NCI-H748 treated with DMSO at 0.1 percent for 48 hours (cell line): ENCODE results near the gene CDR2.
"Not testable (repeated sequence)": the region's sequence is repeated elsewhere in the genome, so short reads cannot be mapped to it uniquely, and the experiment has no call there.

Experiments used
- DNase-seq: peaks from one replicate; lab custom pipeline; 2025; lab: John Stamatoyannopoulos, UW

CDR2 gene

DNA sequence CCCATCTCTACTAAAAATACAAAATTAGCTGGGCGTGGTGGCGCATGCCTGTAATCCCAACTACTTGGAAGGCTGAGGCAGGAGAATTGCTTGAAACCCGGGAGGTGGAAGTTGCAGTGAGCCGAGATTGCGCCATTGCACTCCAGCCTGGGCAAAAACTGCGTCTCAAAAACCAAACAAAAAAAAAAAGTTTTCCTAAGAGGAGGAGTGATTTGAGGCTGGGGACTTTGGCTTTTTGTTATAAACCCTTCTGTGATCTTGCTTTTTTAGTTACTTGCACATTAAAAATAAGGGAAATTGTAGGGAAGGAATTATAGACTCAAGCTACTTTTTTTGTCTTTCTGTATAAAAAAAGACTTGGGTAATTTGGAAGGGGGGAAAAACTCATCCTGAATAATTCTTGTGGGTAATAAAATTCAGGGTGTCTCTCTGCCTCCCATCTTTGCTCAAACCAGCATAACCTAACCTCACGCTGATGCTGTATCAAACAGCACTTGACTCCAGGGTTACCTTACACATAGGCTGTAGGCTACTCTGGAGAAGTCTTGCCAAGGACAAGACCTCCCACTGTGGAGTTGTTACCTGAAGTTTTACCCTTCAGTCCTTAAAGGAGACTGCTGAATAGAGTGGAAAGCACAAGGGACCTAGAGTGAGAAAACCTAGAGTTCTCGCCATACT is 1.7 kb upstream of the CDR2 start:
- no peak for DNase-seq

DNA sequence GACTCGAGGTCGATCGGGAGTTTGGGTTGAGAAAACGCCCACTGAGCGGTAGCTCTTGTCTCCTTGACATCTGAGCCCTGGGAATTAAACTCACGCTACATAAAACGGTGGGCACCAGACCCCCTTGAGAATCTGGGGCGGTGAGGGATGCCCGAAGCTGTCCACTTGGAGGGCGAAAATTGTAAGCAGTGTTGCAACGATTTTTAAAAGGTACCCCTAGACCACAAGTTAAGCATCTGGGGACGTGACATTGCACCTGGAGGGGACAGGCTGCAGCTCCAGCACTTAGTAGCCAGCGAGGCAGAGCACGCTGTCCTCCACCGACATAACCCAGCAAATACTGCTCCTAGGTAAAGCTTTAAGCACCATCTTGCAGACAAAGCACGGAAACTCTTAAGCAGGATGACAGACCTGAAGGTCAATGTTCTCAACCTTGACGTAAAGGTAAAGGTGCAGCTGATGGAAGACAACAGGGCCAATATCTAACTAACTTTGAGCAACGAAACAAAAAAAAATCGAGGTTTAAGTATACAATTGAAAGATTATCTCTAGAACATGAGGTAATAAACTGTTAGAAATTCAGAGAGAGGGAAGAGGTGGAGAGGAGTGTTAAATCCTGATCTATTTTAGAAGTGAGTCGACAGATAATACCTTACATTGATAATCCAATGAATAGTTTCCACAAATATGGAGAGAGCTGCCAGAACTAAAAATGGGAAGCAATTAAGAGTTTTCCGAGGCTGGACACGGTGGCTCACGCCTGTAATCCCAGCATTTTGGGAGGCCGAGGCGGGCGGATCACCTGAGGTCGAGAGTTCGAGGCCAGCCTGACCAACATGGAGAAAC is 921 bp upstream of the CDR2 start:
- no peak for DNase-seq

DNA sequence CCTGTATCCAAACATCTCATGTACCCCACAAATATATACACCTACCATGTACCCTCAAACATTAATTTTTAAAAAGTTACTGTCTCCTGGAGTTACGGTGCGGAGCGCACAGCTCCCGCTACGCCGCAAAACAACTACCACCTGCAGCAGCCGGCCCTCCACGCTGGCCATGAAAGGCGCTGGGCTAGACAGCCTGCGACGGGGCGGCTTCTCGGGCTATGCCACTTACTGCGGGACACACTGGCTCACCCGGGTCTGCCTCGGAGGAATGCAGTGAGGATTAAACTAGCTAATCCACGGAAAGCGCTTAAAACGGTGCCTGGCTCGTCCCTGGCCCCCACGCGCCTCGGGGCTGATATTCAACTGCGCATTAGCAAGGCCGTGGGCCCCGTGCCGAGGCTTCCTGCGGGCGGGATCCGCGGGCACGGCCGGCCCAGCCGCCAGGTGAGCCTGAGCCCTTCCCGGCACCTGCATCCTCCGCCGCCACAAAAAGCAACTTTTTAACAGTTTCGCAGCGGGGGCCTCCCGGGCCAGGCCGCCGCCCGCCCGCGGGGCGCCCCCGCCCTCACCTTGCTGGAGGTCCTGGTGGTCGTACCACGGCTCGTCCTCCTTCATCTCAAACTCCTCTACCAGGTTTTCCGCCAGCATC is 633 bp downstream of the CDR2 start:
- no peak for DNase-seq

DNA sequence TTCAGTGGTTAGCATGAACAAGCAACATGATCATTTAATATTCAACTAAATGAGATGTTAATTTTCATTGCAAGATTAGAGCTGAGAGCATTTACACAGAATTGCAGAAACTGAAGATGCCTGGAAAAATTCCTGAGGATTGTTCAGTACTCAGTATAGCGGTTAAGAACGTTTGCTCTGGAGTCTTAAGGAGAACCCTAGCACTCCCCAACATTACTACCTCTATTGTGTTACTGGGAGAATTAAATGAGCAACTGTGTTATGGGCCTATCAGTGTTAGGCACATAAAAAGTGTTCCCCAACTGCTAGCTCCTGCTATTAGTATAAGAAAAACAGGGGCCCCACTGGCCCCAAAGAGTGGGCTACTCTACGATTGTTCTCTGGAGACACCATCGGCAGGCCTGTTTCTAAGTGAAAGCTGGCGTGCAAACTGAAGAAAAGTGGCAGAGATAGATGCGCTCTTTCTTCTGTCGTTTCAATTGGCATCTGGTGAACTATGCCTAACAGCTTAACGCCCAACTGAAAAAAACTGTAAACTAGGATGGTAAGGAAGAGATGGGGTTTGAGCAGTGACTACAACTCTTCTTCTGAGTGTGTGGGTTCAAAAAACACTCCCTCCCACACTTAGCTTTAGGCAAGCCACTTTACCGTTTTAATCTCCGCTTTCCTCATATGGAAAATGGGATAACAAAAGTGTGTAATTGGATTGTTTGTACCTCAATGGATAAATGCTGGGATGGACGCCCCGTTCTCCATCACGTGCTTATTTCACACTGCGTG is 1.3 kb downstream of the CDR2 start:
- DNase-seq, result no peak

DNA sequence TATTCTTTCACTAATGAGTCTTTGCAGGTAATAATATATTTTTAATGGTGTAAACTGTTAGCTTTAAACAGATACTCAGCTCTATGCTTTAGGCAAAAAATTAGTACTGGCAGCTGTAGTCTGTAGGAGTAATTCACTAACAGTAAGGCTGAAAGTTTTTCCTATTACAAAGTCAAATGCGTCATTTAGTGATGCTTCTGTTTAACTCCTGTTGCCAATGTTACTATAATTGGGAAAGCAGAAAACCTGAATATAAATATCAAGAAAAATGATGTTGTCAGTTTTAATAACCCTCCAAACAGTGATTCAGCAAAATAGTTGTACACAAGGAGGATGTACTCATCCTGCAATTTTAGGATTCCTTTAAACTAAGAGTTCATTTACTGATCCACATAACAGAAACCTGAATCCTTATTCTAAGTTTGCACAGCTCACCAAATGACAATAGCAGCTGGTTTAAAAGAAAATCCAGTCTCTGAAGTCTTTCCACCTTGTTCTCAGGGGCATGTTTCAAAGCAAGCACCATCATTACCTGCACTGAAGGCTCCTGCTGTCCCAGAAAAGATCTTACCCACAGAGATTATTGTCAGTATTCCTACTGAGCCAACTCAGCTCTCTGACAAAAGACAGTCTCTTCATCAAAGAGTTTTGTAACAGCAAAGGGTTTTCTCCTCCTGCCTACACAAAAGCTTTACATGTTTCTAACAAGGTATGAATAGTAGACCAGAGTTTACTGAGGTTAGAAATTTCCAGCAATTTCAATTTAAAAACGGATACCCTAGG is 4.2 kb downstream of the CDR2 start:
- no peak for DNase-seq

DNA sequence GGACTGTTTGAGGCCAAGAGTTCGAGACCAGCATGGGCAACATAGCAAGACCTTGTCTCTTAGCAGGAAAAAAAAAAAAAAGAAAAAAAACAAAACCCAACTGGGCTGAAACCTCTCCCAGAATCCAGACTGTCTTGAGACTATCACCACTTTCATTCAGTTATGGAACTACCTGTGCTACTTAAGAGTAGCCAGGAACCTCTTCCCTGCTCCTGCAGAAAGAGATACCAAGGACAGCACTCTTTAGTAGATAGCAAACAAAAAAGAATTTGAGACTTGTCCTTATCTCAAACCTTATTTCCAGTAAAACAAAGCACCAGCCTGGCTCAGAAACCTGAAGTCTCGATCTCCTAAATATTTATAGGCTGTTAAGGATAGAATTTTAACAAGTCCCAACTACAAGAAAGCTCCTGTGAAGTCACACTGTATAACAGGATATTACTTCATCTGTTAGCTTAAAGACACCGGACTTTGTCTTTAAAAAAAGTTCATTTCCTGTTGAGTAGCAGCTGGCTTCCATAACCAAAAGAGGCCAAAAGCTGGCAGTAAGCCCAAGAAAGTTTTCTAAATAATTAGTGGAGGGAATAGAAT is 5.1 kb downstream of the CDR2 start:
- no peak for DNase-seq

DNA sequence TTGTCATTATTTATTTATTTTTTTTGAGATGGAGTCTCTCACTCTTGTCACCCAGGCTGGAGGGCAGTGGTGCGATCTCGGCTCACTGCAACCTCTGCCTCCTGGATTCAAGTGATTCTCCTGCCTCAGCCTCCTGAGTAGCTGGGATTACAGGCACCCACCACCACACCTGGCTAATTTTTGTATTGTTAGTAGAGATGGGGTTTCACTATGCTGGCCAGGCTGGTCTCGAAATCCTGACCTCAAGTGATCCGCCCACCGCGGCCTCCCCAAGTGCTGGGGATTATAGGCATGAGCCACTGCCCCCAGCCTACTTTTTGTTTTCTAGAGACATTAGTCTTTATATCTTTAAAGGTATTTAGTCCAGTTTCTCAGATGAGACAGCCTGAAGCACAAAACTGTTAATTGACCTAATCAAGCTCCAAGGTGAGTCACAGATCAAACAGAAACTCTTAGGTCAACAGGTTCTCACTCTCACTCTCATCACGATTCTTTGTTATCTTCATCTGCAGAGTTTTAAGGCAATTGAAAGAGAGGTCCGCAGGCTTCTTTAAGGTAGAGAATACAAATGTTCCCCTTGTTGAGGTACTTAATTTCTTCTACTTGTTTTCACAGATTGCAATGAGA is 6.1 kb downstream of the CDR2 start:
- DNase-seq, result not testable (repeated sequence)

DNA sequence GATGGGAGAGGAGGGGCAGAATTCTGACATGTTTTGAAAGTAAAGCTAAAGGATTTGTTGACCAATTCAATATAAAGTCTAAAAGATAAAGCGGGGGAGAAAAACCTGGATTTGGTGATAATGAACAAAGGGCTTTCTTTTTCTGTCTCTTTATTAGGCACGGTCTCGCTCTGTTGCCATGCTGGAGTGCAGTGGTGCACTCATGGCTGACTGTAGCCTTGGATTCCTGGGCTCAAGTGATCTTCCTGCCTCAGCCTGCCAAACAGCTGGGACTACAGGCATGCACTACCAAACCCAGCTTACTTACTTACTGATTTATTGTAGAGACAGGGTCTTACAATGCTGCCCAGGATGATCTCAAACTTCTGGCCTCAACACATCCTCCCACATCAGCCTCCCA is 7.5 kb downstream of the CDR2 start:
- no peak for DNase-seq

DNA sequence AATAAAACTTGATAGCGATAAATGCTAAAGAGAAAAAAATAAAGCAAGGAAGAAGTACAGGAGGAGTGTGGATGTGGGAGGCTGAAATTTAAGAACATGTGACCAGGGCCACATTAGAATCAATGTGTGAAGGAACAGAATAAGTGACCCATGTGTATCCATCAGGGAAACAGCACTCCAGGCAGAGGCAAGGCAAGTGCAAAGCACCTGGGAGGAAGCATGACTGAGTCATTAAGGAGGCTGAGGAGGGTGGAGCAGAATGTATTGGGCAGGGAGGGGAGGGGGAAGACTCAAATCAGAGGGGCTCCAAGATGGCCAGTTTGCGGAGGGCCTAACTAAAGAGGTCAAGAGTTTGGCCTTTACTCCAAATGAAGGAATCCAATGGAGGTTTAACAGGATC is 8.0 kb downstream of the CDR2 start:
- DNase-seq, result no peak

DNA sequence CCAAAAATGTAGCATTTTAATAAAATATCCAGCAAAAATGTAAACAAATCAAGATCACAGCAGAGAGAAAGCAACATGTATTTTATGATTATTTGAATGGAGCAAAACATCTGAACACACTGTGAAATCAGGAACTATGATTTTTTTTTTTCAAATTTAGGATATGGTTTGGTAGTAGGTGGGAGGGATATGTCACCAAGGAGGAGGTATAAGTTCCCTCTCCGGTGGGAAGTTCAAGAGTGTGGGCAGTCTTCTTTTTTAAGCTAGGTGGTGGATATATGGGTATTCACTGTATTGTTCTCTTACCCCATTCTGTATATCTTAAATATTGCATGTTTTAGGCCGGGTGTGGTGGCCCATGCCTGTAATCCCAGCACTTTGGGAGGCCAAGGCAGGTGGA is 10.2 kb downstream of the CDR2 start:
- DNase-seq, result no peak

DNA sequence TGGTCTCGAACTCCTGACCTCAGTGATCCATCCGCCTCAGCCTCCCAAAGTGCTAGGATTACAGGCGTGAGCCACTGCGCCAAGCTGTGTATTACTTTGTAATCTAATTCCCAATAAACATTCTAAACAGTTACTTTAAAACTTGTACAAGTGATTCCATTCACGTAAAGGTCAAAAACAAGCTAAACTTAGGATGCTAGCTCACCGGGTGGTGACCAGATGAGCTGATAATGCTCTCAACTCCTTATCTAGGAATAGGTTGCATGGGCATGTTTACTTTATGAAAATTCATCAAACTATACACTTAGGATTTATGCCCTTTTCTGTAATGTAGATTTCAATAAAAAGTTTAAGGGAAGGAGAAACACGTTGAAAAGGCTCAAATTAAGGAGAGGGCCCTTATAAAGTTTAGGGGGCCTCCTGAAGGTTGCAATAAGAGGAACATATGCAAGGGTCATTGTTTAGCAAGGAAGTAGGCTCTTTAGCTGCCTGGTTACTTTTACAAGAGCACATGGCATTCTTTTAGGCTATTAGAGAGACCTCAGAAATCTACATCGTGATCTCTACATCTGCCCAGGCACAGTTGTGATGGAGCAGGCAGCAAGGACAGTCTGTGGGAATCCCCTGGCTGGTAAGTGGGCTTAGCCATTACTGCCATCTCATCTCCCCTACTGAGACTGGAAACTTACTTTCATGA is 13.3 kb downstream of the CDR2 start:
- DNase-seq, result no peak

DNA sequence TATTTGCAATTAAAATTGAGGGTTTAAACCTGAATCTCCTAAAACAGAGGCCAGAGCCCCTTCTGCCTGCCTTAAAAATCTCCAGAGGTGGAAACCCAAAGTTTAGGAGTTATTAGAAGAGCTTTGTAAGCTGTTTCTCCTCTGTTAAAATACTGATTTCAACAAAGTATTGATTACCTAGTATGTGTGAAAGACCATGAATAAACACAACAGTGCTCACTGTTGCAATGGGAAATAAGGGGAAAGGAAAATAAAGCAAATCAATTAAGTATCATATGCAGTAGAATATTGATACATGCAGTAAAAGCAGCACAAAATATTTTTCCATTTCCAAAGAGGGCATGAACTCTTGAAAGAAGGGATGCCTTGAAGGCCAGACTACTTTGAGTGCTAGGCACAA is 14.7 kb downstream of the CDR2 start:
- no peak for DNase-seq

DNA sequence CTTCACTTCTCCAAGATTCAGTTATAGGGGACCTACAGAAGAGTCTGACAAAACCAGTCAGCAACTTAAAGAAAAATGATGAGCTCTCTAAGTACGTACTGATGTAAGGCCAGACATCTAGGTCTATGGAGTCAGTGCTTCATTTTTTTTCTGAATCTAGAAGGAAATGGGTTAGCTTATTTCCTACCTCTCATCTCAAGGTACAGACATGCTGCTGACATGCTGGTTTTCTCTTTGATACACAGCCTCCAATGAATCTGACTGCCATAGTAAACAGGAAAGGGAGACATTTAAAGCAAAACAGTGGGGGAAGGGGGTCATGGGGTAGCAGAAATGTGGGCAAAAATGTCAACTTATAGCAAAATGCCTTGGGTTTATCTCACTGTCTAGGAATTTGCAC is 16.4 kb downstream of the CDR2 start:
- DNase-seq, result no peak

DNA sequence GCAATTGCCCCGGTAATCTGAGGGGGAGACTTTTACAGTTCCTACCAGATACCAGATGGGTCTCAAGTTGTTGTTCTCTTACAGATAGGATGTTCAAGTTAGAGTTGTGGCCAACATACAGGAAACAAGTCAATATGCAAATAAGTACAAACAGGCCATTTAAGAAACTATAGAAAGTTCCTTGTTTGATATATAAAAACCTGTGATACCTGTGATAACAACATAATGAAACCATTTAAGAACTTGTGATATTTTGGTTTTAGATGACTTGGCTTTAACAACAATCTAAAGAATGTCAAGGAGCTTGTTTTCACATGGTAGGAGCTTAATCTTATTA is 16.8 kb downstream of the CDR2 start:
- no peak for DNase-seq

DNA sequence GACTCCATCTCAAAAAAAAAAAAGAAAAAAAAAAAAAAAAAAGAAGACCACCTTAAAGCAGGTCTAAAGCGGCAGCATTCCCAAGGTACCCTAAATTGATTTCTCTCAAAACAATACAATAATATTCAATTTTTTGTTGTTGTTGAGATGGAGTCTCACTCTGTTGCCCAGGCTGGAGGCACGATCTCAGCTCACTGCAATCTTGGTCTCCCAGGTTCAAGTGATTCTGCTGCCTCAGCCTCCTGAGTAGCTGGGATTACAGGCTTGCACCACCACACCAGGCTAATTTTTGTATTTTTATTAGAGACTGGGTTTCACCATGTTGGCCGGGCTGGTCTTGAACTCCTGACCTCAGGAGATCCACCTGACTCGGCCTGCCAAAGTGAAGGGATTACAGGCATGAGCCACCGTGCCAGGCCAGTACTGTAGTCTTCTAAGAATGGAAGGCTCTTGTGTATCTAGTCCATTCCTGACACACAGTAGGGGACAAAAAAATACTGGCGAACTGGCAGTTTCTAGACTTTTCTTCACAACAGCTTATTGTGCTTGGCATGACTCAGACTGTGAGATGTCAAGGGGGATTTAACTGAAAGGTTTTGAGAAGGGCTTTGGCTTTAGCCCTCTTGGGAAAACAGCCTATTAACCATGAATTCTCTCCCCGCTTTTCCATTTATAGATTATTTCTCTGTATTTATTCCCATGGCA is 17.3 kb downstream of the CDR2 start:
- no peak for DNase-seq

DNA sequence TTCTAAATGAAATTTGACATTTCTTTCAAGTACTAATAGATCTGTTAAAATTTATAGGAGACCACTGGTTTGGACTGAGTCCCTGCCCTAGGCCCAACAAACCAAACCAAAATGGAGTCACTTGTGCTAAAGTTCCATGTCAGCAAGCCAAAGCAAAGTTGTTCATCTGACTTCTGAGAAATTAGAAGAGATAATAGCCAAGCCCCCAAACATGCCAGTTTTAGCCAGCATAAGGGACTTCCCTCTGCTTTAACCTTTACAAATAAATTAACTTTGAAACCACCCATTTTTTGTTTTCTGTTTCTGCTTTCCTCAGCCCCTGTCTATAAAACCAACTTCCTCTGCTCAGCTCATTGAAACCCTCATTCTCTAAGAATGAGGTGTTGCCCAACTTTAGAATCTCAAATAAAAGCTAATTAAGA is 18.9 kb downstream of the CDR2 start:
- no peak for DNase-seq

DNA sequence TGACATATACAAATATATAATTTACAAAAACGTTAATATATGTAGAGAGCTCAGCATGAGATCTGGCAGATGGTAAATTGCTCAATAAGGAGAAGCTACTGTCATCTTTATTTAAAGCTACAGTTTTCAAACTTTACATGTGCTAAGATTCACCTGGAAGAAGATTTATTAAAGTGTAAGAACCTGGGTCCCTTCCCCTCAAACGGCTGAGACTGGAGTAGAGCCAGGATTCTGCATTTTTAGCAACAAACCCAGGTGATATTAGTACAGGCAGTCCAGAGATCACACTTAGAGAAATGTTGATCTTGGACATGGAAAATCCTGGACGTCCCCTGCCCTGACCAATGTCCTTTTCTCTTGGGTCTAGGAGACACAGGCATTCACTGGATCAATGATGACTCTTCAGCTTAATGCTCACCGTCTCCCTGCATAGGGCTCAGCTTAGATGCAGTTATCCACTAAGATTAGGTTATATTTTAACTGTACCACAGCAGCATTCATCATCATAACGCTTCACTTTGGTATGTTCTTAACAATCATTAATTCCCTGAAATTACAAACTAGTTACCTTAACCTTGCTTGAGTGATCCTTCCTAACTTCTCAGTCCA is 20.4 kb downstream of the CDR2 start:
- DNase-seq, result no peak

DNA sequence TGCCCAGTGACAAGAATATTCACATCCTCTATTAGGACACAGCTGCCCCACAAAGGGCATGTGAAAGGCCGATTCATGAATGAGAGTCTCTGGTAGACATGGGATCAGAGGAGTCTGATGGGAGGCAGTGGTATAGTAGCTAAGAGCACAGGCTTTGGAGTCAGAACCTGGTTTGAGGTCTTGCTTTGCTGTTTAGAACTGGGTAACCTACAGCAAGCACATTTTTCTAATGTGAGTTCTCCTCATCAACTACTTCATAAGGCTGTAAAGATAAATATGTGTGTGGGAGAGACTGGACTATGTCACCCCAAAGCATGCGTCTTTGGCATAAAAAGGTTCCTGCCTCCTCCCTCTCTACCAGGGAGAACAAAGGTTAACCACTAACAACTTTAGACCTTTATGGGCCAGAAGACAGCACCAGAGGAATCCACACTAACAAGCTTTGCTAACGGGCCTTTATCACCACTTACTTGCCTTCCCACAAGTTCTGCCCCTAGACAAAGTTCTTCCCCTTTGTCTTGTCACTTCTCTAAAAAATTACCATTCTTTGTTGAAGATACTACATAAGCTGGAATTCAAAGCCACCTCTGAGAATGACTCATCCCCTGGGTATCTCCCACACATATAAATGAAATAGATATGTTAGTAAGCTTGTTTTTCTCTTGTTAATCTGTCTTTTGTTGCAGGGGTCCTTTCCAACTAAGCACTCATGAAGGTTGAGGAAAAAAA is 21.1 kb downstream of the CDR2 start:
- DNase-seq, result no peak
